Activated CD4-positive, CD25-positive, alpha-beta regulatory T cell (primary cell): ENCODE measurements around the gene DCPS.
A peak's percentile ranks its signal among the peaks of the same experiment; 100 is the strongest.
"Not testable (repeated sequence)": the region's sequence is repeated elsewhere in the genome, so short reads cannot be mapped to it uniquely, and the experiment has no call there.

Experiments used
- DNase-seq, 4 experiments: peaks; one replicate each; lab custom pipeline; 2025; lab: John Stamatoyannopoulos, UW

The DCPS gene, protein sequence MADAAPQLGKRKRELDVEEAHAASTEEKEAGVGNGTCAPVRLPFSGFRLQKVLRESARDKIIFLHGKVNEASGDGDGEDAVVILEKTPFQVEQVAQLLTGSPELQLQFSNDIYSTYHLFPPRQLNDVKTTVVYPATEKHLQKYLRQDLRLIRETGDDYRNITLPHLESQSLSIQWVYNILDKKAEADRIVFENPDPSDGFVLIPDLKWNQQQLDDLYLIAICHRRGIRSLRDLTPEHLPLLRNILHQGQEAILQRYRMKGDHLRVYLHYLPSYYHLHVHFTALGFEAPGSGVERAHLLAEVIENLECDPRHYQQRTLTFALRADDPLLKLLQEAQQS

DNA sequence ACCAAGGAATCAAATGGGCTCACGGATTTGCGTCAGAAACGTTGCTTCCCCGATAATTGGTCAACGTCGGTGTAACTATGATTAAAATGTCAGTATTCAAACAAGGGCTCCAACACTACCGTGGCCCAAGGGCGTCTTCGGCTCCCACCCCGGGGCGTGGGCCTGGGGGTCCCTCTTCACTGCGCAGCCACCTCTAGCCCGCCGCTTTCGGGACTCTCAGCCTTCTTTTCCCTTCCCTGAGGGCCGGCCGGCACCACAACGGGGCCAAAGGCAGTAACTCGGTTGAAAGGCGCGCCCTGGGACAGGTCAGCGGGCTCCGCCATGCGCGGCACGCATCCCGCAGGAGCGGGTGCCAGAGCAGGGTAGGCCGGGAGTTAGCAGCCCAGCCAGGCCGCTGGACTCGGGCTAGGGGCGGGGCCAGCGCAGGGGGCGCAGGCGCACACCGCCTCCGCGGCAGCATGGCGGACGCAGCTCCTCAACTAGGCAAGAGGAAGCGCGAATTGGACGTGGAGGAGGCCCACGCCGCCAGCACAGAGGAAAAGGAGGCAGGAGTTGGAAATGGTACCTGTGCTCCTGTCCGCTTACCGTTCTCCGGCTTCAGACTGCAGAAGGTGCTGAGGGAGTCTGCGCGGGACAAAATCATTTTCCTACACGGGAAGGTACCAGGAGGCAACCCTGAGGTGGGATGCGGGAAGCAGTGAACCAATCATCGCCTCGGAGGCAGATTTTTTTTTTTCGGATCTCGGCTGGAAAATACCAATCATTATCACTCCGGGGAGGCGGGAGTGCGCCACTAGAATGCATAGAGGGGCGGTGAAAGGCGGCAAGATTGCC, at the start of gene DCPS:
Gene DCPS, plus strand, starts transcription at position 438 of the 834 bp plus-strand sequence. Its CDS starts 21 bp downstream, at position 459.
- DNase-seq: peak; percentile 66 to 77 (median 72)

GRCh38 chr11:126254819-126255218, 49.0 kb upstream of the DCPS start:
- no peak for DNase-seq

DNA sequence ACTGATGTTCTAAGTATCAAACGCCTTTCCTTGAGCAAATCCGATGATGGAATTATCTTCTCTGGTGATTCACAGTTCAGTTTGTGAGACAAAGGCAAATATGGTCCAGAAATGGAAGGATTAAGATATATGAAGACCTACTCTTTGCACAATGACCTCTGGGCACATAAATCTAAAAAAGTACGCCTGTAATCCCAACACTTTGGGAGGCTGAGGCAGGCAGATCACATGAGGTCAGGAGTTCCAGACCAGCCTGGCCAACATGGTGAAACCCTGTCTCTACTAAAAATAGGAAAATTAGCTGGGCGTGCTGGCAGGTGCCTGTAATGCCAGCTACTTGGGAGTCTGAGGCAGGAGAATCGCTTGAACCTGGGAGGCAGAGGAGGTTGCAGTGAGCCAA, 48.4 kb upstream of the DCPS start:
- DNase-seq: not testable (repeated sequence)

GRCh38 chr11:126256216-126256615, 47.6 kb upstream of the DCPS start:
- no peak for DNase-seq

- DNase-seq: no peak
Measured at GRCh38 chr11:126257144-126257543, 46.7 kb upstream of the DCPS start.

- DNase-seq: no peak
Measured at GRCh38 chr11:126257764-126258163, 46.1 kb upstream of the DCPS start.

DNA sequence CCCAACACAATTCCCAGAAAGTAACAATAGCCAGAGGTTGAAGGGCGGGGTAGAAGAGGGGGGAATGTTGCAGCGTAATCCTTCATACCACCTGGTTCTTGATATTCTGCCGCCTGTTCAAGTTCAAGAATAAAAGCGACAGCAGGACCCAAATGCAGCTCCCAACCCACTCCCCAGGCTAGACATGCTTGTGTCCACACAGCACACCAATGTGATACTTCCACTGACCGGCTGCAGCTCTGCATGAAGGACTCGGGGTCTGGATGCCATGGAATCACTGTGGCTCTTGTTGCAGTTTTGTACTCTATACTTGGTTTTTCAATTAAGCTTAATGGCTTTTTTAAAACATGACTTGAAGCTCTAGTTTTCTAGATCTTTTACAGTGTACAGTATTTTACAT, 41.6 kb upstream of the DCPS start:
- no peak for DNase-seq

- no peak for DNase-seq
Measured at GRCh38 chr11:126263489-126263888, 40.4 kb upstream of the DCPS start.

DNA sequence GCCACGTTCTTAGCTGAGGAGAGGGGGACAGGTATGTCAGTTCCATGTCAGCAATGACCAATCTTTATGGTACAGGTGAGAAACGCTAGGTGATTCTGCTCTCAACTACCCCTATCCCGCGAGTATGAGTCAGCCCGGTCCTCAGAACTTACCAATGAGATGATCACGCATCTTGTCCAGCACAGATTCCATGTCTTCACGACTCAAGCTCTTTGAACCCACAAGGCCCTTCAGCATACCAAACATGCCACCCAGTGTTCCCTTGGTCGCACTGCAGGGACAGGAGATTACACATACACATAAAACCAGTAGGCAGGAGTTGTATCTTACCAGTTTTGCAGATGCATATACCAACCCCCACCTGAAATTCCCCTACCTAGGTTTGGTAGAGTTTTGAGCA, 38.0 kb upstream of the DCPS start:
- no peak for DNase-seq

- DNase-seq: no peak
Measured at GRCh38 chr11:126267650-126268049, 36.2 kb upstream of the DCPS start.

DNA sequence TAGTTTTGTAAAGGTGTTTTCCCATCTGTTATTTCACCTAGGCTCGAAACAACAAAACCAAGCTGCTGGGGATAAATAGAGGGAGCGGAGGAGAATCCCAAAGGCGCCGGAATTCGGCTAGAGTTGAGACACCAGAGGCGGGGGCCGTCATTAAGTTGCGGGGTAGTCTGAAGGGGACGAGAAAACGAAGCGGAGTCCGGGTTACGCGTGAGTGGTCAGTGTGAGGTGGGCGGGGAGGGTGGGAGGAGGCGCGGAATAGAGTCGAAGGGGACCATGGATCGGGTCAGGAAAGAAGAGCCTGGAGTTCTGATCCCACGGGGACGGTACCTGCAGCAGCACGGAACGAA, 35.5 kb upstream of the DCPS start:
- DNase-seq: no peak

GRCh38 chr11:126268708-126269579, 34.9 kb upstream of the DCPS start, which contains the start of the genes FOXRED1 and SRPRA:
TSS of gene FOXRED1 (plus strand) at chr11:126269154. CDS start at chr11:126269207, 53 bp downstream.
TSS of gene SRPRA (minus strand) at chr11:126268895. CDS start at chr11:126268804, 91 bp downstream.
- DNase-seq: peak; percentile 99

DNA sequence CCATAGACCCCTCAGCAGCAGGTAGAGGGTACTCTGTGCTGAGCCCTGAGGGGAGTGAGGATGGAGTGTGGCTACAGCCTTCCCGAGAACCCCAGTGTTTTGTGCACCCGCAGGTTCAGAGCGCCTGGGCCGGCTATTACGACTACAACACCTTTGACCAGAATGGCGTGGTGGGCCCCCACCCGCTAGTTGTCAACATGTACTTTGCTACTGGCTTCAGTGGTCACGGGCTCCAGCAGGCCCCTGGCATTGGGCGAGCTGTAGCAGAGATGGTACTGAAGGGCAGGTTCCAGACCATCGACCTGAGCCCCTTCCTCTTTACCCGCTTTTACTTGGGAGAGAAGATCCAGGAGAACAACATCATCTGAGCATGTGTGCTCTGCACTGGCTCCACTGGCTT, 26.5 kb upstream of the DCPS start:
- DNase-seq: no peak

DNA sequence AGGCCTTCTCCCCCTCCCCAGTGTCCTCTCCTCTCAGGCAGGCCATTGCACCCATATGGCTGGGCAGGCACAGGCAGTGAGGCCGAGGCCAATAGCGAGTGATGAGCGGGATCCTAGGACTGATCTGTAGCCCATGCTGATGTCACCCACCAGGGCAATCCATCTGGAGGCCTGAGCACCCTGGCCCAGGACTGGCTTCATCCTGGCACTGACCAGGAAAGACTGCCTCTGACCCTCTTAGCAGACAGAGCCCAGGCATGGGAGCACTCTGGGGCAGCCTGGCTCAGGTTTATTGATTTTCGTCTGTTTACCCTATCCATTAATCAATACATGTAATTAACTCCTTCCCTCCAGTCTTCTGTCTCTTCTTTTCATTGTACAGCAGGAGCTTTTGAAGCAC, 26.1 kb upstream of the DCPS start:
- no peak for DNase-seq

DNA sequence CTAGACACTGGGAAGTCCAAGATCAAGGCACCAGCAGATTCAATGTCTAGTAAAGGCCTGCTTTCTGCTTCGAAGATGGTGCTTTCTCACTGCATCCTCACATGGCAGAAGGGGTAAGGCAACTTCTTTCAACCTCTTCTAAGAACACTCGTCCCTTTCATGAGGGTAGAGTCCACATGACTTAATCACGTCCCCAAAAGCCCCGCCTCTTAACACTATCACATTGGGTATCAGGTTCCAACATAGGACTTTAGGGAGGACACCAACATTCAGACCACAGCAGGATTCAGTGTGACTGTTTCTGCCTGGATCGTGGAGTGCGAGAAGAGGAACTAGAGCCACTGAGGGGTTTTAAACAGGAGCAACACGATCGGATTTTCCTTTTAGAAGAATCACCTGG, 24.7 kb upstream of the DCPS start:
- no peak for DNase-seq

DNA sequence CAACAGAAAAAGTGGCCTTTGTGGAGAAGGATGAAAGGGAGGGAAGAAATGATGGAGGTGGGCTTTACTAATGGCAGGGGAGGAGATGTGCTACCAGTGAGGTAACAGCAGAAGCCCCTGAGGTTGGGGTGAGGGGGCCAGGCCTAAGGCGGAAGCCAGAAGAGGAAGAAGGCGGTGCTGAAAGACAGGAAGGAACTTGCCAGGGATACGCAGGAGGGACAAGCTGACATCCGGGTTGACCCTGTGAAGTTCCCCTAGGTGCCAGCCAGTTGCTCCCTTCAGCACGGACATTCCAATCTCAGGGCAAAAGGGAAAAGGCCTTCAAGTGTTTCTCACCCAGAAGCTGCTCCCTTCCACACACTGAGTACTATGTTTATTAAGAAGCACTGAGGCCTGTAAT, 23.3 kb upstream of the DCPS start:
- no peak for DNase-seq

DNA sequence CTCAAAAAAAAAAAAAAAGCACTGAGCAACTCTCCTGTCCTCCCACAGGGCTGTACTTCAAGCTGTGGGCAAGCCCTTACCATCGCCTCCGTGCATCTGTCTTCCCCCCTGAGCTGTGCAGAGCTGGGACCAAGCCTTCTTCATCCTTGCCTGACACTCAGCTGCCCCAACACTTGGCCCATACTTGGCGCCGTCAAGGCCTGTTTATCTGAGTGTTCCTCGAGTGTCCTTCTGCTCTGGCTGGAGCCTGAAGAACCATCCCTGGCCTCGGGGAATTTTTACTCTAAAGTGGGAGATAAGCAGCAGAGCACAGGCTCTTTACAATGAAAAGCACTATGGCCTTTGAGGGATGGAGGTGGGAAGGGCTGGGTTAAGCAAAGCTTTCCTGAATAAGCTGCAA, 22.6 kb upstream of the DCPS start:
- DNase-seq: no peak

GRCh38 chr11:126281666-126282175, 22.1 kb upstream of the DCPS start:
- DNase-seq: no peak

DNA sequence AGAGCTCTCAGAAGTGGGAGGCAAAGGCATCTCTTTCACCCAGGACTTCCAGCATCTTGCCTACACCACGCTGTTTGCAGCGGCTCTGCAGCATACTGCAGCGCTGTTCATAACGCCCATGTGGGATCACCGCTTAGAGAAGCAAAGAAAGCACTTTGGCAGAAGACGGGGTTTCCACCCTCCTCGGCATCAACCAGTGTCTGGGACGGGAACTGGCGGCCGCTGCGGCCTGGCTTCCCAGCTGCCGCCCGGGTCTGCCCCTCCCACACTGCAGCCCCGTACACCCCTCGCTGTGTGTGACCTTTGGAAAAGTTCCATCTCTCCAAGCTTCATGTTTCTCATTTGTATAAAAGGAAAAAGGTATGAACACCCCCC, 21.5 kb upstream of the DCPS start:
- DNase-seq: no peak

- peak; percentile 30 to 59 (median 44) for DNase-seq
Measured at GRCh38 chr11:126282736-126283591, 20.9 kb upstream of the DCPS start, which contains the start of gene TIRAP. TSS of gene TIRAP (plus strand) at chr11:126283093. CDS start at chr11:126290895, 7,802 bp downstream.

GRCh38 chr11:126284829-126285228, 19.0 kb upstream of the DCPS start:
- peak; percentile 69 to 78 (median 70) for DNase-seq
